ENCODE measurements around the gene DACT2.
"Not testable (repeated sequence)": the region's sequence is repeated elsewhere in the genome, so short reads cannot be mapped to it uniquely, and the experiment has no call there.

The DACT2 gene

DNA sequence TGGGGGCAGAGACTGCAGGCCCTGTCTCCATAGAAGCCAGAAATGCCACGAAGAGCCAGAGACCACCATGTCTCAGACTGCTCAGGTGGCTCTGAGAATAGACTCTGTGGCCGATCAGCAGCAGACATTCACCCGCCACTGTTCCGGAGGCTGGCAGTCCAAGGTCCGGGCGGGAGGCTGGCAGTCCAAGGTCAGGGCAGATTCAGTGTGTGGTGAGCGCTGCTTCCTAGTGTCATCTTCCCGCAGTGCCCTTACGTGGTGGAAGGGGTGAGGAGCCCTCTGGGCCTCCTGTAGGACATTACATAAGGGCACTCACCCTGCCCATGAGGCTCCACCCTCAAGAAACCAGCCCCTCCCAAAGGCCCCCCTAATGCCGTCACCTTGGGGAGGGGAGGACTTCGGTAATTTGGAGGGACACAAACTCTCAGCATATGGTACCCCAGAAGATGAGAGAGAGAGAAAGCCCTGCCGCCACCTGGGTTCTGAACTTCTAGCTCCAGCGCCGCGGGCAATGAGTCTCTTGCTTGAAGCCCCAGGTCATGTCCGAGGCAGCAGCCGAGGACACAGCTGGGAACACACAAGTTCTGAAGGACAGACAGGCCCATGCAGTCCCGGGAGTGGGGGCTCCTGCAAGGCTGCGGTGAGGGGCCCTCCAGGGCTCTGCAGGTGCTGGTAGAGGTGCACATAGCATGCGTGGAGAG is 36.4 kb downstream of the DACT2 start:
- DNase-seq (ENCODE audit: low read depth in 2 of 2) = no peak

DNA sequence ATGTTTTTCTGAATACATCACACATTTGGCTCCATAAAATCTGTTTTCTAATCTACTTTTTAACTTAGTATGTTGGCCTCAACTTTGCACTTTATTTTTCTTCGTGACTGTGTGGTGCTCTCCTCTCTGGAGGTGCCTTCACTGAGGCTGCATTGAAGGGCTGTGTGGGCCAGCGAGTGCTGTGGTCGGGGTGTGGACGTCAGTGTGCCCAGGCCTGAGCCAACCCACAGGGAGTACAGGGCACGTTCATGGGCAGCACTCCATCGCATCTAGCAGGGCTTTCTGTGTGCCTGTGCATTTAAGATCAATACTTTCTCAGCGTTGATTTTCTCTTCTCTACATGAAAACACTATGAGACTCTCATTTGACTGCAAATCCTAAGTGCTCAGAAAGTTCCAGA is 37.8 kb downstream of the DACT2 start:
- DNase-seq (ENCODE audit: low read depth in 2 of 2) = no peak

DNA sequence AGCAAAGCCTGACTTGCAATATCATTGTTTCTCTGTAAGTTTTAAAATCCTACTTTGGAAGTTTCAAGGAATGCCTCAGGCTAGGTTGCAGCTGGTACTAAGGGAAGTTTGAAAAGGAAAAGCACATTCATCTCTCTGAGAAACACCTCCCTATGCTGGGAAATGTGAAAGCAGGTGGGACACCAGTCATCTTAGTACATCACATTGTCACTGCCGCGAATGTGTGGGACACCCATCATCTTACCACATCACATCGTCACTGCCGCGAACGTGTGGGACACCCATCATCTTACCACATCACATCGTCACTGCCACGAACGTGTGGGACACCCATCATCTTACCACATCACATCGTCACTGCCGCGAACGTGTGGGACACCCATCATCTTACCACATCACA is 38.3 kb downstream of the DACT2 start:
- DNase-seq (ENCODE audit: low read depth in 2 of 2) = not testable (repeated sequence)

DNA sequence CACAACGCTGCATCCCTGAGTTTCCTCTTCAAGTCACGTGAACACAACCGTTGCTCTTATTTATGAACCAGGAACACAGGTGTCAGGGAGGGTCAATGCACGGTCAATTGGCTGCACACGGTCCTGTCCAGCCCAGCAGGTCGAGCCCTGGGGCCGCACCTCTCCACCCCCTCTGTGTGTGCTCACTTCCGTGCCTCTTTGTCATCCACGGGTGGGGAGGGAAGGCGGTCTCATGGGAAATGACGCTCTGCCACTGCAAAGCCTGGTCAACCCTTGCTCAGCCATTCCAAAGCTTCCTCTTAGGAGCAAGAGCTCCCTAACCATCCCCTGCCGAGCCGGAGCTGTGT is 38.7 kb downstream of the DACT2 start:
- DNase-seq (ENCODE audit: low read depth in 2 of 2) = no peak

DNA sequence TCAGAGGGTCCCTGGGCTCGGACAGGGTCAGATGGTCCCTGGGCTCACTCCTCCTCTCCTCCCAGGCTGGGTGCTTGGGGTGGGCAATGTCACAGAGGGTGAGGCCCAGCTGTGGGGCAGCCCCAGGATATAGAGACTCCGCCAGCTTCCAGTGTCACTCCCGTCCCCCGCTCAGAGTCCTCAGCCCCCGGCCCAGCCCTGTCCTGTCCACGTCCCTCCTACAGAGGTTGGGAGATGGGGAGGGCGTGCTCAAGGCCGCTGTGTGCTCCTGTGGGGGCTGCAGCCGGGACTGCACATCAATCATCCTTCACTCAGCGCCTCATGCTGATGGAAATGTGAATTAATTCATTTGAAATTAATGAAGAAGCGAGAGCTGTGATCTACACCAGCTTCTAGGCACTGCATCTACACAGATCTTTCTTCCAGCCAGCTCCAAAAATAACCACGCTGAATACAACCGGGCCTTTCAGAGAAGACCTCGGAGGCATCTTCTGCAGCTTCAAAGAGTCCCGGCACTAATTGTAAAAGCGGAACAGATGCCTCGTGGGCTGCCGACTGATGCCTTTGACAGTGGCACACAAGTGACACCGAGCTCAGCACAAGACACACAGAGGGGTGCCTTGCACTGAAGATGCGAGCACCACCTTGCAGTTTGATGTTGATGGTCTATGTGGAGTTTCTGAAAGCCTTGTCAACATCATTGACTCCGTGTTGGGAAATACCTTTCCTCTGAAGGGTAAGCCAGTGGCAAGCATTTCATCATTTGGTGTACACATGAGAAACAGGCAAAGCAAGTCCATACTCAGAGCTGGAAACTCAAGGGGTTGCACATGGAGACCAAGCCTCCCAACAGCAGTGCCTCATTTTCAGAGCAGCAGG is 39.3 kb downstream of the DACT2 start:
- DNase-seq (ENCODE audit: low read depth in 2 of 2) = no peak

DNA sequence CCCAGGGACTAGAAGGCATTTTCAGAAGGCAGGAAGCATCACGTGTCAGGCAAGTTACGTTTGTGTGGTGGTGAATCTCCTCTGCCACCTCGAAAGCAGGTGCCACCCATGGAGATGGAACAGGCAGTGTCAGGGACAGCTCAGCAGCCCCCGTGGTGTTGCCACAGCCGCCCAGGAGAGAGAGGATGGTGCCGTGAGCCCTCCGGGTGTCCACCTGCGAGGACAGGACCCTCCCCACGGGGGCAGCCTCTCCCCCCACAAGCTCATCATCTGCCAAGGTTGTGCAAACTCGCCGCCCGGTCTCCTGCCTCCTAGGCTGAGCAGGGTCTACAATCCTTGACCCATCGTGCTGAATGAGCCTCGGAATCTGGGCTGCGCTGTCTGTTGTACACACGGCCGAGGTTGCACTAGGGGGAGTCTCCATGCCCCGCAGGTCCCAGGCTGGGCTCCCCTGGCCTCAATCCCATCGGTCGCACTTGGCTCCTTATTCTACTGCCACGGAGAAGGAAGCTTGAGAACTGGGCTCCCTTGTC is 40.1 kb downstream of the DACT2 start:
- no peak for DNase-seq (ENCODE audit: low read depth in 2 of 2)

DNA sequence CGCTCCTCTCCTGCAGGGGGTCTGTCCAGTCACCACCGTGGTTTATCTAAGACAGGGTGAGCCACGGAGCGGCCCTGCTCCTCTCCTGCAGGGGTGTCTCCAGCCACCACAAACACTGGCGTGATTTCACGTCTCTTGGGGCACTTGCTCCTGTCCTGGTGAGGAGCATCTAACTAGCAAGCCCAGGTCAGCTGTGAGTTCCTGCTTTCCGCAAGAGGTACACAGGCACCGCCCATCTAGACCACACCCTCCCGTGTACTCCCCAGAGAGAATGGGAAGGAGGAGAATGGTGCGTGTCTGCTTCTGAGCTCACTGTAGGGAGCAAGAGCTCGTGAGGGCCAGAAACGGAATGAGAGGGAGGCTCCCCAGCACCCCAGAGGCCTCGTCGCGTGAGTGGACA is 40.7 kb downstream of the DACT2 start:
- no peak for DNase-seq (ENCODE audit: low read depth in 2 of 2)

DNA sequence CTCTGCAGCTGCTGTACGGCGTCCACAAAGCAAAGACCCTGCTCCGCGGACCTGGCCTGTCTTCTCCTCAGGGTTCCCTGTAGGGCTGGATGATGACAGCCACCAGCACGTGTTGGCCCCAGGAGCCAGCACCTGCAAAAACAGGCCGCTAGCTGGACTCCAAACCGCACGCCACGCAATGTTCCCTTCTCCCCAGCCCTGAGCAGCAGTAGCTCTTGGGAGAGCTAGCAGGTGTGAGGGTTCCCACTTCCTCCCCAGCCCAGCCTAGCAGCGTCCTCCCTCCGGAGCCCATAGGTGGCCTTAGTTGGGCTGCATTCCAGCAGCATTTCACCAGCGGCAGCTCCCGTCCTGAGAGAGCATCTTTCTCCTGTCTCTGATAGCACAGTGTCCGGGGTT is 42.3 kb downstream of the DACT2 start:
- DNase-seq (ENCODE audit: low read depth in 2 of 2) = no peak

DNA sequence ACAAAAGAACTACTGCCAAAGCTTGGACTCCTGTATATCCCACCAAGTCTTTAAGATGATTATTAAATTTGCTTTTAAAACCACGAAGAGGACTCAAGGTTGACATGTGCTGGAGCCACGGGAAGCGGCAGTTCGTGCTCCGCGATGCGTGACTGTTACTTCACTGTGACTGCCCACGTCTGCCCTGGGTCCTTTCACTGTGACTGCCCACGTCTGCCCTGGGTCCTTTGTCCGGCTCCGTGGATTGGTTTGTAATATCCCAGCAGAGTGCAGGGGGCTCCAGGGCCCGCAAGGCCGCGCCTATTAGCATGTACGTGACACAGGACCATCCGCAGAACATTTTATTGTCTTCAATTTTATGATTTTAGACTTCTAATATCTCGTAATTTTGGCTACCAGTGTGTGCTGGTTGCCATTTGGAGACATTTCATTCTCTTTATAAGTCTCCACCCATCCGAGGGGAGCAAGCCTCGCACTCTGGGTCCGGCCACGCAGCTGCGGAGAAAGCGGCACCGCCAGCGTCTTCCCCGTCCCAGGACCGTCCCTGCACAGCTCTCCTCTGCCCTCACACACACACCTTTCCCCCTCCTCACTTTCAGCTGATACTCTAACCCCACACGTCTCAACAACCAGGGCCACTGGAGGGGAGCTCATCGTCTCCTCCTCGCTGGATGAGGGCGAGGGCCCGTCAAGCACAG is 42.9 kb downstream of the DACT2 start:
- no peak for DNase-seq (ENCODE audit: low read depth in 2 of 2)

DNA sequence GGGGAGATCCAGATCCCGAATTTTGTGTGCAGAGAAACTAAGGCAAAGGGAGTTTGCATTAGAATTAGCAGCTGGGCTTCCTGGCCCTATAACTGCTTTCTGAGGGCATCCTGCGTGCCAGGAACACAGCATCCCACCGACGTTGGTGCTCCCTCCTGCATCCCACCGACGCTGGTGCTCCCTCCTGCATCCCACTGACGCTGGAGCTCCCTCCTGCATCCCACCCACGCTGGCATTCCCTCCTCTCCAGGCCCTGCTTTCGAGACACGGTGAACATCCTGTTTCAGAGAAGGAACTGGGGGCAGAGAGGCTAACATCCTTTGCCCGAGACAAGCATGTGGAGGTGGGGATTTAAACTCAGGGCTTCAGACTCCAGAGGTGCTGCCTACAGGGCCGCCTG is 44.4 kb downstream of the DACT2 start:
- DNase-seq (ENCODE audit: low read depth in 2 of 2) = no peak

DNA sequence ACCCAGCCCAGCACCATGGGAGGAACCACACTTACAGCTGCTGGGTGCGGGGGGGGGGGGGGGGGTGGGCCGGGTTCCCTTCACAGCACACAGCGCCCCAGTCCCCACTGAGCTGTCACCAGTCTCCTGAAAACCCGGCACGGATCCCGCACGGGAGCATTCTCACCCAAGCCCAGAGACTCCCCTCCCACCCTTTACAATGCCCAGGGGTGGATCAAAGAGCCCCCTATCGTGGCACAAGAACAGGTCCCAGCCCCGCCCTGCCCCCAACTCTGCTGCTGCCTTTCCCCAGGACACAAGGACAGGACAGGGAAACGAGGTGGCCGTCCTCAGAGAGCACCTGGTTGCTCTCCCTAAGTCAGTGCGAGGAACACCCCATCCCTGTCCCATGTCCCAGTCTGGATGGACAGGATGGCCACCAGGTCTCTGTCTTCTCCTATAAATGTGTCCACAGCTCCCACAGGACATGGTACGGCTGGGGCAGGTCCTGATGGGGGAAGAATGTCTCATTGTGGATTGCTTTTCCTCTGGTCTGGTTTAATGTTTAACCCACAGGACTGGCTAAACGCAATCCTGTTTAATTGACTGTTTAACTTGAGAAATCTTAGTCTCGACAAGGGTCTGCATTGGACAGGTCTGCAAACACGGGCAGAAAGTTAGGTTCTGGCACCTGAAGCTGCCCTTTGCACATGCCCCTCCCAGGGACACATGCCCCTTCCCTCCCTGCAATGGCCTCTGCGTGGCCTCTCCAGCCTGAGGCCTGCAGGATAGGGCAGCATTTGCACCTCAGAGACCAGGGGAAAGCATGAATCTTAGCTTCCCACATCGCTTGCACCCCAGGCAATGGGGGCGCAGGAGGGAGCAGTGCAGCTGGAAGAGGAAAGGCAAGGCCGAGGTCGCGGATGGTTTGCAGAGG is 45.3 kb downstream of the DACT2 start:
- no peak for DNase-seq (ENCODE audit: low read depth in 2 of 2)

DNA sequence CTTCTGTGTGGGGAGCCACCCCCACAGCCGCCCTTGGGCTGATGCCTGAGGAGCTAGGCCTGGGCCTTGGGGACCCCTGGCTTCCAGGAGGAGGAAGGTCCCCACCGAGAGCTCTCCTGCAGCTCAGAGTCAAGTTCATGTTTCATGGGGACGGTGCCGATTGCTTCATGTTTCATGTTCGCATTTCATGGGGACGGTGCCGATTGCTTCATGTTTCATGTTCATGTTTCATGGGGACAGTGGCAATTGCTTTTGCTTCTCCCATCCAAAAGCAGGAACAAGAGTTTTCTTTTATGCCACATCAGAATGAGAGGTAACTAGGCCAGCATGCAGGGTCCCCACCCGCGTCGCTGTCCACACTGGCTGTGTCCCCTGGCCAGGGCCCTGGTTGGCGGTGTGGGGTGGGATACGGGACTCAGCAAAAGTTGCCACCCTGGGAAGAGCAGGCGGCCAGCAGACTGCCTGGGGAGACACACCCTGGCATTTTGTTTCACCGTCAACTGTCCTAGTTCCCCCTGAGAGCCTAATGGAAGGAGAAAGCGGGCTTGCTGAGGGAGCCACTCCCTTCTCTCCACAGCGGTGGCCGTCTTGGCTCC is 46.0 kb downstream of the DACT2 start:
- DNase-seq (ENCODE audit: low read depth in 2 of 2) = no peak

DNA sequence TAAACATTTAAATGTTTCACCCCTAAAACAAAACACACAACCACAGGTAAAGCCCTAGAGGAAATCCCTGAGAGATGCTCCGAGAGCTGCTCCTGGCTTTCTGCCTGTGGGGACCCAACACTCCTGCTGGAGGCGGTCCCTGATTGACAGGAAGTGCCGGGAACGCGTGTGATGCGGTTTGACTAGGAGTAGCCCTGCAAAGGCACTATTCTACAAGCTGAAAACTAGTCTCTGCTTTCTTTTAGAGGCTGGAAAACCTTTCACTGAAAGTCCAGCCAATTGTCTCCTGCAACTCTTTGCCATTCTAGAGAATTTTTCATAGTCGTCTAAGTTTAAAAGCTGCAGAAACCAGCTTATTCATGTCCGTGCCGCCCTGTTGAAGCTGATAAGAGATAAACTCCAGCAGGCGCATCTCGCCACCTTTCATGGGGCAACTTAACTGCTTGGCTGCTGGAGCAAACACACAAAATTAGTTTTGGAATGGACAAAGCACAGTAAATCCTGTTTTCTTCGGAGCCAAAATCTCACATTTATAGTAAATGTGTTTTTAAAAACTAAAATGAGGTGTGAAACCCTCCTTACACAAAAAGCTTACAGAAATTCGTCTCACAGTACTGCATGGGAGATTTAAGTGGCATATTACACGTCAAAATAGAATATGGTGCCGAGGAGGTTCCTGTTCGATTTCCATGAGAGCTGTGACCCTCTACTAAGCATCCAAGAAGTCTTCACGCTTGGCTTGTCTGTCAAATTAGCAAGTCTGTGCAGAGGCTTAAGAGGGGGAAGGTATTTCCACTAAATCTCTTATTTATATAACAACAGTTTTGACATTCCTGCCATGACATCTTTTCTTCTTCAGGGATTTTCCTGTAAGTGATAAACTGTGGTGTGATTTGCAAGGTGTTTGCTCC is 46.9 kb downstream of the DACT2 start:
- no peak for DNase-seq (ENCODE audit: low read depth in 2 of 2)

DNA sequence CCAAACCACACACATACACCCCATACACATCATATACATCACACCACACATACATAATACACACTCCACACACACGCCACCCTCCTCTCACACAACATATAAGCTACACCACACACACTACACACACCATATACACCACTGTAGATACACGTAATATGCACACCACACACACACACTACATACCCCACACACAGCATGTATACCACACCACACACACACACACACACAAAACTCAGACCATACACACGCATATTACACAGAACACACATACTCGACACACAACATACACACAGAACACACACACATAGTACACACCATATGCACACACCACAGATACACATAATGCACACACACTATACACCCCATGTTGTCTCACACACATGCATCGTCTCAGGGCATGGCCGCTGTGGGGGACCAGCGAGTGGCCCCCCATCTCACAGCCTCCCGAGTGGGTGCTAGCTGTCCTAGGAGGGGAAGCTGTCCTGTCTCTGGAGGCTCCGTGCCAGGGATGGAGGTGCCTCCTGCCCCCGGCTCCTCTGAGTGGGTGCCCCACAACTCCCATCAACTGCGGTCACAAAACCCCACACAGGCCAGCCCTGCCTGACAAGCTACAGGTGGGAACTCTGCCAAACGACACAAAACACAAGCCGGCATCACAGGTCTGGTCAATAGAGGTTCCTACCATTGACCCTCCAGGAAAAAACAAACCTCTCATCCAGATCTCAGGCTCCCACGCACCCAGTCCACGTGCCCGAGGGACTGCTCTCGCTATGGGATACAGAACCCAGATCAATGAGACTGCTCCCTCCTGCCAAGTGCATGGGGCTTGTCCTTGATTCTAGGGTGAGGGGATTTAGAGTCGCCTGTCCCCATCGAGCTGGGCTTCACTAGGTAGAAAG is 49.1 kb downstream of the DACT2 start:
- DNase-seq (ENCODE audit: low read depth in 2 of 2) = no peak

DNA sequence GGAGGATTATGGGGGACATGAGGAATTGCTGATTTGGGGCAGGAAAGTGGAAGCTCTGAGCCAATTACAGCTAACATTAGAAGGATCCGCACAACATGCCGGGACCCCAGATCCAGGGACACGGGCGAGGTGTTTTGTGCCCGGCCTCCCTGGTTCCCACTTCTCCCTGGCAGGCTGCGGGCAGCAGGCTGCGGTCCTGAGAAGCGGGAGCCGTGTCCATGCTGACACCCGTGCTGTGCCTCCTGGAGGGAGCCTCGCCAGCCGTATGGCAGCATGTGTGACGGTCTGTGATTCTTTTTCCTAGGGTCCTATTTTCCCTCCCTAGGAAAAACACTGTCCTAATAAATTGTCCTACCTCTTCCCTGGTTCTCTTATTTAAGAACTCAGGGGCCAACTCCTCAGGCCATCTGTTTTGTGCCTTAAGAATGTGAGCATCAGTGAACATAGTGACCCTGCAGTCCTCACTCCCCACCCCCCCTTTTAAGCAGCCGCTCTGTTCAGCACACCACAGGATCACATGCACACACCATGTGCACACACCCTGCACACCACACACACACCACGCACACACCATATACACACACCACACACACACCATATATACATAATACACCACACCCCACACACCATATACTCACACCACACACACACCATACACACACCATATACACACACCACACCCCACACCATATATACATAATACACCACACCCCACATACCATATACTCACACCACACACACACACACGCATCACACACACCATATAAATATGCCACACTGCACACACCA is 49.9 kb downstream of the DACT2 start:
- no peak for DNase-seq (ENCODE audit: low read depth in 2 of 2)

DNA sequence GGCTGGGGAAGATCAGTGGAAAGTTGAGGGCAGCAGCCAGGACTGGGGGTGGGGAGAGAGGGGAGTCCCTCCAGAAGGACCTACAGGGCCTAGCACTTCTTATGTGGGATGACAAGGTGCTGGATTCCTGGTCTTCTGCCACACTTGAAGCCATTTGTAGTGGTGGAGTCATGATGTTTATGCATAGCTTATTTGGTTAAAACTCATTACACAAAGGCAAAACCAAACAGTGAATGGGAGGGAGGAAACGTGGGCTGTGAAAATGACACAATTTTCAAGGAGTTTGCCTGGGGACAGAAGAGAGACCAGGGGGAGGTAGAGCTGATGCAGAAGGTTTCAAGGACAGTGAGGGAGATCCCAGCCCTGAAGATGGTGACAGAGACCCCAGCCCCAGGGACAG is 50.8 kb downstream of the DACT2 start:
- no peak for DNase-seq (ENCODE audit: low read depth in 2 of 2)

DNA sequence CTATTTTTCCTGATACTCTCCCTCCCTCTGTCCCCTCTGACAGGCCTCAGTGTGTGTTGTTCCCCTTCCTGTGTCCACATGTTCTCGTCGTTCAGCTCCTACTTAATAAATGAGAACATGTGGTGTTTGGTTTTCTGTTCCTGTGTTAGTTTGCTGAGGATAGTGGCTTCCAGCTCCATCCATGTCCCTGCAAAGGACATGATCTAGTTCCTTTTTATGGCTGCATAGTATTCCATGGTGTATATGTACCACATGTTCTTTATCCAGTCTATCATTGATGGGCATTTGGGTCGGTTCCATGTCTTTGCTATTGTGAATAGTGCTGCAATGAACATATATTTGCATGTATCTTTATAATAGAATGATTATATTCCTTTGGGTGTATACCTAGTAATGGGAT is 51.8 kb downstream of the DACT2 start:
- not testable (repeated sequence) for DNase-seq (ENCODE audit: low read depth in 2 of 2)
